Cardiac muscle cell (in vitro differentiated cells and primary cell): ENCODE results near the gene RCBTB2. TPM values are rescaled to one million over a fixed set of nuclear protein-coding genes. Genes with fewer than 3 reads are reported as not detected.

ENCODE experiments used
- DNase-seq, 2 donors: peaks; one replicate each; pipeline versions ENCODE4 v3.0.0 to v3.0.0-alpha.2; 2010 to 2017; ENCODE audit warnings: low read depth in 1 of 2, low spot score in 1 of 2
- H3K27ac ChIP-seq: fragments of 200-600 bp; sonication (generic); 2 replicates; pipeline ENCODE4 v1.5.1; 2016
- H3K27me3 ChIP-seq: fragments of 200-600 bp; sonication (generic); 2 replicates; pipeline ENCODE4 v1.6.0; 2016; ENCODE audit warnings: control low read depth
- H3K36me3 ChIP-seq: fragments of 200-600 bp; sonication (generic); 2 replicates; pipeline ENCODE4 v1.5.1; 2016; ENCODE audit warnings: control low read depth
- H3K4me1 ChIP-seq: fragments of 200-600 bp; sonication (generic); 2 replicates; pipeline ENCODE4 v1.8.1; 2017; ENCODE audit warnings: low read depth, mild to moderate bottlenecking, mixed run types
- H3K4me3 ChIP-seq: fragments of 200-600 bp; sonication (generic); 2 replicates; pipeline ENCODE4 v1.5.1; 2016; ENCODE audit warnings: mild to moderate bottlenecking
- H3K9me3 ChIP-seq: fragments of 200-600 bp; sonication (generic); 2 replicates; pipeline ENCODE4 v1.5.1; 2017; ENCODE audit warnings: low read depth, mild to moderate bottlenecking, control low read depth
- CTCF ChIP-seq: IDR thresholded peaks from 2 replicates; pipeline ENCODE4 v1.5.1; 2012; ENCODE audit warnings: low read depth, mild to moderate bottlenecking, low read length
- polyA plus RNA-seq: library from polyadenylated mRNA; unstranded; fragments of >200 nt; fragmentation: Nextera tagmentation; extraction: Ambion mirVana; gene quantifications from 2 replicates; pipeline ENCODE4 v1.2.1, GENCODE V29; 2016
- total RNA-seq: library from RNA; depleted of rRNA; stranded (reverse); fragments of >200 nt; gene quantifications from 2 replicates; pipeline ENCODE4 v1.2.3, GENCODE V29; 2016

RCBTB2 gene
- total and polyA plus RNA-seq, 2 experiments from 2014 or later: 10.0 to 15.4 TPM

- H3K4me3 ChIP-seq: no peak overlapping the region
- no peaks in the 10 kb centered on the region for H3K9me3 ChIP-seq
- no peaks in the 10 kb centered on the region for H3K4me1 ChIP-seq
- H3K27ac ChIP-seq: no peak overlapping the region
- no peak for TF ChIP-seq CTCF
- no peak for DNase-seq
- no peaks in the 10 kb centered on the region for H3K27me3 ChIP-seq
- H3K36me3 ChIP-seq: no peaks in the 10 kb centered on the region
These were observed 27.9 kb upstream of the RCBTB2 start for GRCh38 chr13:48560657-48561337.

GRCh38 chr13:48559638-48560320 lies 26.9 kb upstream of the RCBTB2 start:
- no peaks in the 10 kb centered on the region for H3K27me3 ChIP-seq
- TF ChIP-seq CTCF: no peak
- no peaks in the 10 kb centered on the region for H3K9me3 ChIP-seq
- H3K4me1 ChIP-seq: no peaks in the 10 kb centered on the region
- H3K4me3 ChIP-seq: no peak overlapping the region
- H3K36me3 ChIP-seq: no peaks in the 10 kb centered on the region
- DNase-seq: peak in 1 of 2 donors; percentile 41
- H3K27ac ChIP-seq: no peak overlapping the region

GRCh38 chr13:48556817-48557216 lies 23.9 kb upstream of the RCBTB2 start:
- DNase-seq: no peak
- Histone ChIP-seq H3K4me1 (no peaks in the 10 kb centered on the region), H3K9me3 (no peaks in the 10 kb centered on the region), H3K27me3 (no peaks in the 10 kb centered on the region), H3K27ac (no peak overlapping the region), H3K4me3 (no peak overlapping the region), H3K36me3 (no peaks in the 10 kb centered on the region)
- TF ChIP-seq CTCF: no peak

GRCh38 chr13:48555441-48555840 lies 22.6 kb upstream of the RCBTB2 start:
- DNase-seq: no peak
- no peak for TF ChIP-seq CTCF
- Histone ChIP-seq H3K9me3 (no peaks in the 10 kb centered on the region), H3K27me3 (no peaks in the 10 kb centered on the region), H3K4me1 (no peaks in the 10 kb centered on the region), H3K4me3 (no peak overlapping the region), H3K36me3 (no peaks in the 10 kb centered on the region), H3K27ac (no peak overlapping the region)

- Histone ChIP-seq H3K9me3 (no peaks in the 10 kb centered on the region), H3K27ac (no peak overlapping the region), H3K27me3 (no peaks in the 10 kb centered on the region), H3K36me3 (no peaks in the 10 kb centered on the region), H3K4me3 (no peak overlapping the region), H3K4me1 (no peaks in the 10 kb centered on the region)
- no peak for TF ChIP-seq CTCF
- no peak for DNase-seq
These were observed 18.4 kb upstream of the RCBTB2 start for GRCh38 chr13:48551329-48551728.
